ENCODE data around the gene CHST11. TPM values are rescaled to one million over a fixed set of nuclear protein-coding genes. Genes with fewer than 3 reads are reported as not detected.

Gene CHST11
- total RNA-seq, 1 donor from 2014 or later: 40.1 TPM

GRCh38 chr12:104693493-104693892 lies 236.7 kb downstream of the CHST11 start:
- ATAC-seq (ENCODE audit: low read depth): no peak
- no peaks in the 10 kb centered on the region for H3K9me3 Mint-ChIP-seq
- intact Hi-C loops (cut with micrococcal nuclease): loop anchor here (2.0 kb wide), 1 partner anchor 57 kb away; no protein-coding TSS in a partner anchor
- POLR2A ChIA-PET: interaction anchor here (0.6 to 2.9 kb wide), 2 partner anchors 23 to 232 kb away, joined by 6 to 19 read pairs; no protein-coding TSS in a partner anchor
- CTCF ChIA-PET: no interaction called here
- no peak overlapping the region for H3K27ac Mint-ChIP-seq
- peaks cover 3% of the 10 kb centered on the region for H3K36me3 Mint-ChIP-seq (ENCODE audit: low read depth)
- no peak for TF ChIP-seq CTCF (IDR thresholded peaks at IDR 0.05)
- no peaks in the 10 kb centered on the region for H3K27me3 Mint-ChIP-seq
- no peak for DNase-seq
- H3K4me3 Mint-ChIP-seq: no peak overlapping the region
- H3K4me1 Mint-ChIP-seq: peaks cover 85% of the 10 kb centered on the region

DNA sequence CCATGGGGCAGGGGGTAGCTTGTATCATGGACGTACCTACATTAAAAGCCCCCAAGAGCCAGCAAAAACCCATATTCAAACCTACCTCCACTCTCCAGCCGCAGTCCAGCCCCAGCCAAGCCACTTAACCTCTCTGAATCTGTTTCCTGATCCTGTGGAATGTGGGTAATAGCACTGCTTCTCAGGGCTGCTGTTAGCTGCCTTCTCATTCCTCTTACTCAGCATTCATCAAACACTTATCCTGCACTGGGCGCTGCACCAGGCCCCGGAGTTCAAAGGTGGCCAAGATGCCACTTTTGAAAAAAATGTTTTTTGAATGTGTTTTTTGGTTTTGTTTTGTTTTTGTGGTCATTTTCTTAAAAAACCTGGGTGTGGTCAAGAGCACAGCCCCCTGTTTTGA lies 237.4 kb downstream of the CHST11 start:
- H3K27me3 Mint-ChIP-seq: no peaks in the 10 kb centered on the region
- ATAC-seq (ENCODE audit: low read depth) (no peak), DNase-seq (no peak)
- no peaks in the 10 kb centered on the region for H3K9me3 Mint-ChIP-seq
- intact Hi-C loops (cut with micrococcal nuclease): loop anchor here (2.0 kb wide), 1 partner anchor 27 kb away; no protein-coding TSS in a partner anchor
- peak overlapping the region; percentile 41 for H3K27ac Mint-ChIP-seq
- CTCF ChIA-PET: no interaction called here
- H3K4me3 Mint-ChIP-seq: no peak overlapping the region
- no peak for TF ChIP-seq CTCF (IDR thresholded peaks at IDR 0.05)
- peaks cover 83% of the 10 kb centered on the region for H3K4me1 Mint-ChIP-seq
- POLR2A ChIA-PET: interaction anchor here (0.6 to 2.9 kb wide), 2 partner anchors 23 to 232 kb away, joined by 6 to 19 read pairs; no protein-coding TSS in a partner anchor
- peaks cover 3% of the 10 kb centered on the region for H3K36me3 Mint-ChIP-seq (ENCODE audit: low read depth)

DNA sequence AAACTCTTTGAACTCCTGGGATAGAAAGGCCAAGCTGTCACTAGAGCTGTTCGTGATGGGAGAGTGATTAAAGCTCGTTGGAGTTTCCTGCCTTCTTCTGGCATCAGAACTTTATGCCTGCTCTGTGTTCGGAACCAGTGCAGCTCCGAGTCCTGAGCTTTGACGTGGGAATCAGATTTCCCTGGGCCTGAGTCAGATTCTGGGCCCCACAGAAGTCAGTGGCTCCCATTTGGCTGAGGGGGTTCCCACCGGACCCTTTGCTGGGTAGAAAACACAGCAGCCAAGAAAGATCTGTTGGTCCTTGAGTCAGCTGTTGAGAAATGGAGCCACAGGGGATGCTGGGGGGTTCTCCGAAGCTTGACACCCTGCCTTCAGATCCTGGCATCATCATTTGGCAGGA lies 238.0 kb downstream of the CHST11 start:
- H3K36me3 Mint-ChIP-seq (ENCODE audit: low read depth): peaks cover 3% of the 10 kb centered on the region
- no peak overlapping the region for H3K4me3 Mint-ChIP-seq
- ATAC-seq (ENCODE audit: low read depth) (no peak), DNase-seq (no peak)
- ChIA-PET CTCF (interaction anchor here (0.8 kb wide), 1 partner anchor 9 kb away, joined by 3 read pairs; no protein-coding TSS in a partner anchor), POLR2A (interaction anchor here (1.1 to 2.9 kb wide), 5 partner anchors 11 to 237 kb away, joined by 4 to 19 read pairs (median 6); no protein-coding TSS in a partner anchor)
- no peak for TF ChIP-seq CTCF (IDR thresholded peaks at IDR 0.05)
- H3K9me3 Mint-ChIP-seq: no peaks in the 10 kb centered on the region
- intact Hi-C loops (cut with micrococcal nuclease): loop anchor here (1.0 to 5.0 kb wide), 4 partner anchors 26 to 312 kb away; no protein-coding TSS in a partner anchor
- peak overlapping the region; percentile 81 for H3K27ac Mint-ChIP-seq
- no peaks in the 10 kb centered on the region for H3K27me3 Mint-ChIP-seq
- H3K4me1 Mint-ChIP-seq: peaks cover 83% of the 10 kb centered on the region

DNA sequence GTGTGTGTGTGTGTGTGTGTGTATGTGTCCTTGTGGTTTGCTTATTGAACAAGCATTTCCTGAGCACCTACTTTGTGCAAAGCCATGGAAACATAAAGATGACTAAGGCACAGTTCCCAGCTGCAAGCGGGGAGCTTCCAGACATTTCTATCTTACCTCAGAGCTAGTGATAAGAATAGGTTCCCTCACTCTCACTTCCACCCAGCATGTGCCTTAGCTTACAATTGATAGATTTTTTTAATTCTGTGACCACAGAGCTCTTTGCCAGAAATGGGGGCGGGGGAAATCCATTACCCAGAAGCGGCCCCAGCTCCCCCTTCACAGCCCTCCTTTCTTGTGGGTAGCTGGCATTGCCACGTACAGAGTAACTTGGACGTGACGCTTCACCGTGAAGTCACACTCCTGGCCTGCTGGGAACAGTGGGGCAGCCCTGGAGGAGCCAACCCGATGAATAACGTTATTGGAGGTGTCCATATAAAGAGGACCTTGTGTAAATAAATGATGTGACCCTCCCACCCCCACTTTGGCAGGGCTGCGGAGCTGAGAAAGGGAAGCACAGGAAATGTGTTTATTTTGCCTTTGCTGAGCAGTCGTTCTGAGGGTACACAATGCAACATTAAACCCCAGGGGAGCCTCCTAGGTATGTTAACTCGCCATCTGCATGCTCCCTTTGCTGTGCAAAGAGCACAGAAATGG lies 238.9 kb downstream of the CHST11 start:
- Mint-ChIP-seq H3K4me1 (peaks cover 84% of the 10 kb centered on the region), H3K27ac (peak overlapping the region; percentile 81), H3K4me3 (peak overlapping the region; percentile 57), H3K9me3 (no peaks in the 10 kb centered on the region), H3K27me3 (no peaks in the 10 kb centered on the region), H3K36me3 (ENCODE audit: low read depth) (peaks cover 2% of the 10 kb centered on the region)
- DNase-seq (peak; percentile 49), ATAC-seq (ENCODE audit: low read depth) (peak; percentile 71)
- intact Hi-C loops (cut with micrococcal nuclease): loop anchor here (1.0 to 5.0 kb wide), 4 partner anchors 25 to 313 kb away; no protein-coding TSS in a partner anchor
- CTCF ChIA-PET: interaction anchor here (0.7 to 1.0 kb wide), 2 partner anchors 54 to 314 kb away, joined by 3 read pairs; no protein-coding TSS in a partner anchor
- POLR2A ChIA-PET: interaction anchor here (0.5 to 2.9 kb wide), 14 partner anchors 12 to 314 kb away, joined by 3 to 19 read pairs (median 4); no protein-coding TSS in a partner anchor
- no peak for TF ChIP-seq CTCF (IDR thresholded peaks at IDR 0.05)

GRCh38 chr12:104697186-104697585 lies 240.4 kb downstream of the CHST11 start:
- ChIA-PET POLR2A (no interaction called here), CTCF (interaction anchor here (1.2 kb wide), 1 partner anchor 315 kb away, joined by 4 read pairs; no protein-coding TSS in a partner anchor)
- no peaks in the 10 kb centered on the region for H3K9me3 Mint-ChIP-seq
- DNase-seq (no peak), ATAC-seq (ENCODE audit: low read depth) (no peak)
- H3K27ac Mint-ChIP-seq: peak overlapping the region; percentile 43
- no peaks in the 10 kb centered on the region for H3K27me3 Mint-ChIP-seq
- H3K36me3 Mint-ChIP-seq (ENCODE audit: low read depth): peaks cover 2% of the 10 kb centered on the region
- no peak for TF ChIP-seq CTCF (IDR thresholded peaks at IDR 0.05)
- no peak overlapping the region for H3K4me3 Mint-ChIP-seq
- intact Hi-C loops (cut with micrococcal nuclease): loop anchor here (5.0 kb wide), 2 partner anchors 45 to 315 kb away; no protein-coding TSS in a partner anchor
- H3K4me1 Mint-ChIP-seq: peaks cover 70% of the 10 kb centered on the region
